Stromal cell of bone marrow (primary cell): Measurements from ENCODE around the gene MTHFD1L.

Source experiments
- DNase-seq: peaks from one replicate; pipeline ENCODE4 v3.0.0-alpha.2; 2012; ENCODE audit warnings: low read depth

MTHFD1L gene

GRCh38 chr6:150934380-150934779 lies 68.9 kb downstream of the MTHFD1L start:
- DNase-seq = peak; percentile 55

- no peak for DNase-seq
These were observed 70.6 kb downstream of the MTHFD1L start for GRCh38 chr6:150936021-150936555.

GRCh38 chr6:150937132-150937906 lies 71.8 kb downstream of the MTHFD1L start:
- no peak for DNase-seq

- DNase-seq = no peak
These were observed 73.9 kb downstream of the MTHFD1L start for GRCh38 chr6:150939399-150939798.

DNA sequence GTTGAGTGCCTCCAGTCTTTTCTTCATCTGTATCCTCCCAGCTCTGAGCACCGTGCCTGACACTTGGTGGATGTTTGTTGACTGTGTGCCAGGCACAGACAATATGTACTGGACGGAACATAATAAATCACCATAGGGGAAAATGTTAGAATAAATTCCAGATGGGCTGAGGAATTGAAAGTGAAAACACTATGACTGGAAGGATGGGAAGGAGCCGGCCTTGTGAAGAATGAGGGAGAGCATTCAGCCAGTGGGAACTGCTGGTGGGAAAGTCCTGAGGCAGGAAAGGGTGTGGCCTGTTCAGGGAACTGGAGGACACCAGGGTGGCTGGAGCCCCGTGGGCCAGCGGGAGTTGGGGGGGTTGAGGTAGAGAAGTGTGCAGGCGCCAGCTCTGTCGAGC lies 75.4 kb downstream of the MTHFD1L start:
- DNase-seq = no peak

GRCh38 chr6:150949526-150949925 lies 84.0 kb downstream of the MTHFD1L start:
- no peak for DNase-seq

DNA sequence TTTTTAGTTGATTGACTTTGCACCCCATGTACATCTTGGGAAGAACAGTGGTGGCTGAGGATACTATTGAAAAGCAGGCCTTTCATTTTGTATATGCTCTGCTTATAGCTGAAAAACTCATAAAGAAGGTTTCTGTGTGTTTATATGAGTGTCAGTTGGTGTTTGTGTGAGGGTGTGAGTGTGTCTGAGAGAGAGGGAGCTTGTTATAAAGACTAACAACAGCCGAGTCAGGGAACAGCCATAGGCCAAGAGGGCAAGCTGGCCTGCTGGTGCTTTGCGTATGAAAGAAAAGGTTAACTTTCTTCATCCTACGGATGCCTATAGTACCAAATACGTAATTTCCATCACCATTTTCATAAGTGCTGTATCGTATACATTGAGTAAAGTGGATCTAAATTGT lies 88.3 kb downstream of the MTHFD1L start:
- no peak for DNase-seq

- DNase-seq = no peak
These were observed 93.7 kb downstream of the MTHFD1L start for GRCh38 chr6:150959166-150959565.

GRCh38 chr6:150962436-150962835 lies 96.9 kb downstream of the MTHFD1L start:
- DNase-seq = no peak

DNA sequence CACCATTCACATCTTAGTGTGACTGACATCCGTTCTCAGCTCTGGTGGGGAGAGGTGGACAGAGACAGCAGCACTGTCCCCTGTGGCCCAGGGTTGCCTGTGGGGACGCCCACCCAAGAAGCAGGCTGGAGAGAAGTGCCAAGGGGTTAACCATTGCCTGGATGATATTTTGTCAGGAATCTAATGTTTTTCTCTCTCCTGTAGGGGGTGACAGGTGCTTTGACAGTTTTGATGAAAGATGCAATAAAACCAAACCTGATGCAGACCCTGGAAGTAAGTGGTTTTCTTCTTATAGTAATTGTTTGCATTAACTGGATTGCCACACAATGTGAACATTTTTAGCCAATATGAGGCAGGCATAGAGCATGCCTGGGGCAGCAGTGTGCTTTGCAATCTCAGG lies 99.3 kb downstream of the MTHFD1L start:
- DNase-seq = no peak

DNA sequence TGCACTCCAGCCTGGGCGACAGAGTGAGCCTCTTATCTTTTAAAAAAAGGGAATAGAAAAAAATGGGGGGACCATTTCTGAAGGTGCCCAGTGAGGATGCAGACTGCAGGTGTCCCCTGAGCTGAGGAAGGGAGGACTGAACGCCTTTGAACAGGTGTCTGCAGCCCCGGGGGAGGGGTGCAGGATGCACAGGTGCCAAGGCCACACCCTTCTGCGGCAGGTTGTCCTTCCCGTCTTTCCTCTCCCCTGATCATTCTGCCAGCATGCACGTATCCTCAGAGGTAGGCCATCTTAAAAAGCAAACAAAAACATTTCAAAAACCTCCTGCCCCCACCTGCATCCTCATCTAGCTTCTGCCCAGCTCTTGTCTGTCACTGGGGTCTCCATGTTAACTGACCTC lies 101.3 kb downstream of the MTHFD1L start:
- no peak for DNase-seq

DNA sequence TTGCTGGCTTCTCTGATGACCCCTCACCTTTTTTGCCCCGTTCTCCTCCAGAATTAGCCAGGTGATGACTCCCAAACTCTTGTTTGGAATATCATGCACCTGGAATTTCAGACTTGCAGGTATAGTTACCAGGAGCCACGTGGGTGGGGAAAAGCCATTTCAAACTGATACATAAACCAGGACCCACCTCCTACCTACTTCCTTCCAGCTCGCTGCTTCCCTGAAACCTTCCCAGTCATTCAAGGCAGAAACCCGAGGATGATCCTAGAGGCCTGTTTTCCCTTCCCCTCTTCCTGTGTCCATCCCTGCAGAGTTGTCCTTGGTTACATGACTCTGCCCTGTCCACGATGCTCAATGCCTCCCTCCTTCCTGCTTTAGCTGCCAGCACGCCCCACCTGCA lies 101.9 kb downstream of the MTHFD1L start:
- no peak for DNase-seq

DNA sequence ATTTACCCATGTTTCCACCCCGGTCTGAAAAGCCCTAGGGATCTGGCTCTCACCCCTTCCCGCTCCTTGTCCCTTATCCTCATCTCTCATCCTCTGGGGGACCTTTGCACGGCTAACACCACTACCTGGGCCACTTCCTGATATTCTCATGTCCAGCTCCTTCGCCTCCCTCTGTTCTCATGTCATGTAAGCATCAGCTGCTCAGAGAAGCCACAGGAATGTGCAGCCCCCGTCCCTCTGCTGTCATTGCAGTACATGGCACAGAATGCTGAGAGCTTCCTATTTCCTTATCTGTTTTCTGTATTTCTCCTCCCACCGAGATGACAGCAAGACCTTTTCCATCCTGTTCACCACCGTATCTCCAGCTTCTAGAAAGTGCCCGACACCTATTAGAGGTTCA lies 102.4 kb downstream of the MTHFD1L start:
- DNase-seq = no peak

DNA sequence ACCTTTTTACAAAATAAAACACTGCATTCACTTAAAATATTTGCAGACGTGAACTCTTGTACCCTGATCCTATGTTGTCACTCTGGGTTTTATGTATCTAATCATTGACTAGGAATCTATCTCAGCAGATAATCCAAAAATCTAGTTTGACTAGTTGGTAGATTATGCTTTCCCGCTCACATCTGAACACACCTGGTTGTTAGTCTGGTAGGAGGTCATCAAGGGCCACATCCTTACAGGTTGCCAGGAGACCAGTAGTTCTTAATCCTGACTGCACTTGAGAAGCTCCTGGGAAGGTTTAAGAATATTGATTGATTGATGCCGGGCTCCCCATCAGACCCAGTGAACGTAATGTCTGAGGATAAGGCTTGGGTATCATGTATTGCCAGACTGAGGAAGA lies 104.4 kb downstream of the MTHFD1L start:
- DNase-seq = no peak

DNA sequence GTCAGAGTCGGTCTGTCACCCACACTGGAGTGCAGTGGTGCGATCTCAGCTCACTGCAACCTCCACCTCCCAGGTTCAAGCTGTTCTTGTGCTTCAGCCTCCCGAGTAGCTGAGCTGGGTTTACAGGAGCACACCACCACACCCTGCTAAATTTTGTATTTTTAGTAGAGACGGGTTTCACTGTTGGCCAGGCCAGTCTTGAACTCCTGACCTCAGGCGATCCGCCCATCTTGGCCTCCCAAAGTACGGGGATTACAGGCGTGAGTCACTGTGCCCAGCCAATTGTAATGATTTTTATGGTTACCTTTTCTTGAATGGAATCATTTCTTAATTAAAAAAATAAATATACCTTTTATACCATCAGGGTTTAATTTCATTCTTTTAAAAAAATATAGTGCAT lies 105.7 kb downstream of the MTHFD1L start:
- DNase-seq = no peak

GRCh38 chr6:150975136-150975535 lies 109.6 kb downstream of the MTHFD1L start:
- no peak for DNase-seq

GRCh38 chr6:150977281-150977680 lies 111.8 kb downstream of the MTHFD1L start:
- DNase-seq = no peak

GRCh38 chr6:150978624-150979023 lies 113.1 kb downstream of the MTHFD1L start:
- DNase-seq = no peak

DNA sequence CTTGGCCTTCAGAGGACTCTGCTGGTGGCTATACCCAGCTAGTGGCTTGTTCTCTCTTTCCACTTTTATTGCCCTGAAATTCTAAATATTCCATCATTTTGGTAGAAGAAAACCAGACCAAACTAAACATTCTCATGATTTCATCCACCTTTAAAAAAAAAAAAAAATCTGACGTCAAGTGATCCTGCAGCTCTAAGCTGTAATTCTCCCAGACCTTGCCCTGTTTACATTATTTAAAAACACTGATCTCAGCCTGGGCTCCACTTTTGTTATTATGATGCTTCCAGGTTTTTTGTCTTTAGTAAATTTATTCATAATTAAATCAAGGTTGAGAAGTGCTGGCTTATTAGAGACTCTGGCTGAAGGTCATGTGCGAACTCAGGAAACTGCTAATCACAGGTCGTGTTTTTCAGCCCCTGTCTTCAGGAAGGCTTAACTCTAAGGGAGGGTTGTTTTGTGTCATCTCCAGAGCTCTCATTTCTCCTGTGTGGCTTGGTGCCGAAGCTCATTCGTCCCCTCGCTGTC lies 114.4 kb downstream of the MTHFD1L start:
- DNase-seq = no peak

GRCh38 chr6:150981095-150981494 lies 115.6 kb downstream of the MTHFD1L start:
- no peak for DNase-seq

DNA sequence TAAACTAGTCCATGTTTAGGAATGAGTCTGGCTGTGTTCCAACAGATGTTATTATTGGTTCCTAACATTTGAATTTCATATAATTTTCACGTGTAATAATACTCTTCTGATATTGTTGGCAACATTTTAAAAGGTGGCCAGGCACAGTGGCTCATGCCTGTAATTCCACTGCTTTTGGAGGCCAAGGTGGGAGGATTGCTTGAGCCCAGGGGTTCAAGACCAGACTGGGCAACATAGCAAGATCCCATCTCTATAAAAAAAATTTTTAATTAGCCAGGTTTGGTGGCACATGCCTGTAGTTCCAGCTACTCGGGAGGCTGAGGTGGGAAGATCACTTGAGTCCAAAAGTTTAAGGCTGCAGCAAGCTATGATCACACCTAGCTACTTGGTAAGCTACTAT lies 116.2 kb downstream of the MTHFD1L start:
- no peak for DNase-seq

DNA sequence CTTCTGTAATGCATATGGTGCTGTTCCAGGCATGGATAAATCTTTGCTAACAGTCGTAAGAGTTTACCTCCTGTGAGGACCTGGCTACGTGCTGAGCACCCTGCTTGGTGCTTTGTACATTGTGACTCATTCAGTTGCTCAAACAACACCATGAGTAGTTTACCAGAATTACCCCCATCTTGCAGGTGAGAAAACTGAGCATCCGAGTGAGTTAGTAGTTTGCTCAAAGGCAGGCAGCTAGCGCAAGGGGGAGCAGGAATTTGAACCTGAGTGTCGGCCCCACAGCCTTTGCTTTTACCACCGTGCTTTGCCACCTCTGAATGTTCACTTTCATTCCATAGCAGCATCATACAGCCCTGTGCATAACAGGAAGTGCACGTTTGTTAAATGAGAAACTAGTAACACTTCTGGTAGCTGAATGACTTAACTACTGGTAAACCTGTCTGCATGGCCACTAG lies 121.9 kb downstream of the MTHFD1L start:
- DNase-seq = no peak

DNA sequence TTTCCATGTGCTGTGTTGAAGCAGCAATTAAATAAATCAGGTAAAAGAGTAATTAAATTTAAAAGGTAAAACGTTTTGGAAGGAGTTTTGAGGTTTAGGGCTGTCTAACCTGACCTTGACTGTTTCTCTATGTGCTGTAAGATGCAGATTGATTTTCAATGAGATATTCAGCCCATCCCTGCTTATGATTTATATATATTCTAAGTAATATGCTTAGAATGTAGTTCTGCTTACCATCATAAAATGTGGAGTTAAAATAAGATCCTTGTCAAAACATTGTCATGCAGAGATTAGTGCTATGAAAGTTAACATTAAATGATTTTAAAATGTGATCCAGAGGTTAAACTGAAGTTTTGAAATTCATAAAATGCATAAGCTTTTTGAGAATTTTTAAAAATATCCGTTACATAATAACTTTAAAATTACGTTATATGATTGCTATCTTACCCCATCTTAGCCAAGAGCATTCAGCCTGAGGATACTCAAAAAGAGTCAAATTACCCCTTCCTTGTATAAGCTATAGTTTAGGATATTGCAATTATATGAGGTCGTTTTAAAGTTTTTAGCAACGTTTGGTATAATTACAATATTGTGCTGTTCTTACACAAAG lies 122.5 kb downstream of the MTHFD1L start:
- DNase-seq = no peak
